Ramos (cell line): ENCODE results near the gene MADD.

ENCODE experiments used
- in situ Hi-C: fragments of 300-500 bp; cut with MboI; formaldehyde crosslinking; loops from one replicate; pipeline ENCODE4 v1.14.3; 2022; ENCODE audit warnings: low sequenced_read_pairs; ENCODE audit not compliant: unreplicated experiment

MADD gene

DNA sequence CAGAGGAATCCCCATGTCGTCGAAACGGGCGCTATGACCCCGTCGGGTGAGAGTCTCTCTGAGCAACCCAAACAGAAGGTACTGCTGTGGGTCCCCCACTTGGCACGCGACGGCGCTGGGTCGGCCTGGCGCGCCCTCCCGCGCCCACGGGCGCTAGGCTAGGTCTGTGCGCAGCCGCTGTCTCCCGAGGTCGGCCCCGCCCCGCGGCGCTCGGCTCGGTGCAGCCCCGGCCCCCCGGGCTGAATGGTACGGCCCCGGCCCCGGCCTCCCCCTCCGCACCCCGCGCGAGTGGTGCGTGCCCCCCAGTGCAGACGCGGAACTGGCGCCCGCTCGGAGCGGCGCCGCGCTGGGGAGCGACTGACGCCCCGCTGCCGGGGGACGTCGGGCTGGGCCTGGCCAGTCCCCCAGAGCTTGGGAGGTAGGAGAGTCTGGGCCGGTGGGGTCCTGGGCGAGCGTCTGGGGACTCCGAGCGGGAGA lies at the start of gene MADD:
MADD (plus strand) TSS at position 305 of the 477 bp plus-strand sequence.
- in situ Hi-C loops, result no loop called here

DNA sequence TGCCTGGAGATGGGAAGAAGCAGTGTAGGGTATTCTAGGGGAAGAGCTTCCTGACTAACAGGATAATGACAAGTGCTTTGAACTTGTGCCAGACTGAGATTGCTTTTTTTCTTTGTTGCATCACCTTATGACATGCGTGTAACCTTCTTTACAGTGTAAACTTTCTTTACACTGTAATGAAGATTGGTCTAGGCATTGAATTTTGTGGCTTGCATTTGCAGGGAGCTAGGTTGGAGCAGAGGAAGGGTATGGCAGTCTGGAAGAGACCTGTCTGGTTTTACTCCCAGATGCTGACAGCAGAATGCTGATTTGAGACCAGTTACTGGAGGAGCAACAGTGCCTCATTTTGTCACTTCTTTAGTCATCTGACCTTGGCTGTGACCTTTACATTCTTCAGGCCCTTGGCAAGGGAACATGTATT lies 49.5 kb upstream of the MADD start:
- in situ Hi-C loops, result no loop called here

DNA sequence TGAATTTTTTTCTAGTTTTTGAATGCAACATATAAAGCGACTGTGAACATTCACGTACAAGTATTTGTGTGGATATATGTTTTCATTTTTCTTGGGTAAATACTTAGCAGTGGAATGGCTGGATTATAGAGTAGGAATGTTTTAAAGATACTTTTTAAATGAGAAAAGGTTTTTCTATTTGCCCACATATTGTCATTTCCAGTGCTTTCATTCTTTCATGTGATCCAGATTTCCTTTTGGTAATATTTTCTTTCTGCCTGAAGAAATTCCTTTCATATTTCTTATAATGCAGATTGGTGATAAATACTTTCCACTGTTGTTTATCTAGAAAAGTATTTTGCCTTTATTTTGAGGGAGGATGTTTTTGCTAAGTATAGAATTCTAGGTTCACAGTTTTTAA lies 47.2 kb upstream of the MADD start:
- in situ Hi-C loops, result no loop called here

DNA sequence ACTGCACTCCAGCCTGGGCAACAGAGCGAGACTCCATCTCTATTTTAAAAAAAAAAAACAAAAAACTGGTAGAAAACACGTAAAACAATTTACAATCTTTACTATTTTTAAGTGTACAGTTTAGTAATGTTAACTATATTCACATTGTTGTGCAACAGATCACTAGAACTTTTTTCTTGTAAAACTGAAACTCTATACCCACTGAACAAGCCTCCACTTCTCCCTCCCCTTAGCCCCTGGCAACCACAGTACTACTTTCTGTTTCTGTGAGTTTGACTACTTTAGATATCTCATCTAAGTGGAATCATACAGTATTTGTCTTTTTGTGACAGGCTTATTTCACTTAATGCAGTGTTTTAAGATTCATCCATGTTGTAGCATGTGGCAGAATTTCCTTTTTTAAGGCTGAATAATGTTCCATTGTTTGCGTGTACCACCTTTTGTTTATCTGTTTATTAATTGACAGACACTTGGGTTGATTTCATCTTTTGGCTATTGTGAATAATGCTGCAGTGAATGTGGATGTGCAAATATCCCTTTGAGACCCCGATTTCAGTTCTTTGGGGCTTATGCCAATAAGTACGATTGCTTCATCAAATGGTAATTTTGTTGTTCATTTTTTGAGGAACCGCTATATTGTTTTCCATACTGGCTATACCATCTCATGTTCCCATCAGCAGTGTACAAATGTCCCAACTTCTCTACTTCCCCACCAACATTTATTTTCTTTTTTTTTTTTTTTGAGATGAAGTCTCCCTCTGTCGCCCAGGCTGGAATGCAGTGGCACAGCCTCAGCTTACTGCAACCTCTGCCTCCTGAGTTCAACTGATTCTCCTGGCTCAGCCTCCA lies 44.2 kb upstream of the MADD start:
- in situ Hi-C loops, result no loop called here

DNA sequence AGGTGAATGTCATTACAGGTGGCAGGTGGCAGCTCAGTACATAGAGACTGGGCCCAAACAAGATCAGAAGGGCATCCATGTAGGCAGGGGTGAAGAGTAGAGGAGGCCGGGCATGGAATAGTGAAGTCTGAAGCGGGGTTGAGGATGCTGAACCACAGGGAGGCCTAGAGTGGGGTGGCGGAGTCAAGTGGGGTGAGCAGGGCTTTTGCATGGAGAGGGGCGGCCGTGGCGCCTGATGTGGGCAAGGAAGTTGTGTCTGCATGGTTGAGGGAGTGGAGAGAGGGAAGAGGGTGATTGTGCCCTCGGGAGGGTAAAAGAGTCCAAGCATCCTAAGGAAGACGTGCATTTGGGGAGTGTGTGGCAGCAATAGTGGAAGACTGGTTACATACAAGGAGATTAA lies 40.8 kb upstream of the MADD start:
- in situ Hi-C loops, result no loop called here

DNA sequence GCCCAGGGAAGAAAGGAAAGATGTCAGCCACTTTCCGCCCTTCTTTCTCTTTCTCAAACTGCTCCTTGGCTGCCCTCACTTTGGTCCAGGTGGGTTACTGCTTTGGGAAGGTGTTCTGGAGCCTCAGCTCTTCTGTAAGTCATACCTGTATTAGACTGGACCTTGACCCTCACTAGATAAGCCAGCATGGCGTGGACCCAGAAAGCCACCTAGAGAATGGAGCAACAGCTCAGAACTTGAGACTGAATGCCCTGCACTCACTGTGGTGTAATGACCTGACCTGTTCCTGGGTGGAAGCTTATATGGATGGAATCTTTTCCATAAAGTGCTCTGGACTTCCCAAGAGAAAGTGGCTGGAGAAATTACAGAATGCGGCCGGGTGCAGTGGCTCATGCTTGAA lies 36.9 kb upstream of the MADD start:
- in situ Hi-C loops, result no loop called here

DNA sequence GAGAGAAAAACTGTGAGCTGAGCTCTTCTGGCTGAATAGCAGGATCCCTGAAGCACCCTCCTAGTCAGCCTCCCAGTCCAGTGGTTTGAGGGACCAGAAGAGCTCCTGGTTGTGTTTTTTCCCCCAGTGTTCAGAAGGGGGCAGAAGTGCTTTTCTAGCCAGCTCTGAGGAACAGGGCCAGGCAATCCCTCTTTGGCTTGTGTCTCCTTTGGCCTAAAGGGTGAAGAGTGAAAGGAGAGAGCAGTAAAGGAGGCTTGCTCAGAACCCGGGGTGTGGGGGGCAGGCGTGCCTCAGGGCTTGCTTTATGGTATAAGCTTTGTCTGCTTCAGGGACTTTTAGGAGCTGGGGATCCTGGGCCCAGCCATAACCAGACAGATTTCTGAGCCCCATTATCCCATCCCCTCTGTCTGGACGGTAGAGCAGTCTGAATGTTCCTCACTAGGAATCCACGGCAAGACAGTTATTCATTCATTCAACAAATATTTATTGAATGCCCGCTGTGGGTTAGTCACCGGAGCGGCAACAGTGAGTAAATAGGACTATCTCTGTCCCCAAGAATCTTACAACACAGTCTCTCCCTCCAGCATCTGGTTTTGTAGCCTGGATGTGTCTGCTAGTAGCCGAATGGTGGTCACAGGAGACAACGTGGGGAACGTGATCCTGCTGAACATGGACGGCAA lies 35.8 kb upstream of the MADD start:
- in situ Hi-C loops, result no loop called here

DNA sequence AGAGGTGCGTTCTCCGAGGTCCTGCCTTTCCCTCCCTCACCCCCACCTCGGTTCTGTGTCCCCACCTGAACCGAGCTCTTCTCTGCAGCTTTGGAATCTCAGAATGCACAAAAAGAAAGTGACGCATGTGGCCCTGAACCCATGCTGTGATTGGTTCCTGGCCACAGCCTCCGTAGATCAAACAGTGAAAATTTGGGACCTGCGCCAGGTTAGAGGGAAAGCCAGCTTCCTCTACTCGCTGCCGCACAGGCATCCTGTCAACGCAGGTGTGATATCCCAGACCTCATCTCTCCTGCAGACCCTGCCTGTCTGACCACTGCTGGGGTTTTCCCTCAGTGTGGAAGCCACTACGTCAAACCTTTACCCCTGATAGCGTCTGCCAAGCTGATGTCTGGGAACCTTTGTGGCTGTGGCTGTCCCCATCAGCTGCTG lies 35.2 kb upstream of the MADD start:
- in situ Hi-C loops, result no loop called here

DNA sequence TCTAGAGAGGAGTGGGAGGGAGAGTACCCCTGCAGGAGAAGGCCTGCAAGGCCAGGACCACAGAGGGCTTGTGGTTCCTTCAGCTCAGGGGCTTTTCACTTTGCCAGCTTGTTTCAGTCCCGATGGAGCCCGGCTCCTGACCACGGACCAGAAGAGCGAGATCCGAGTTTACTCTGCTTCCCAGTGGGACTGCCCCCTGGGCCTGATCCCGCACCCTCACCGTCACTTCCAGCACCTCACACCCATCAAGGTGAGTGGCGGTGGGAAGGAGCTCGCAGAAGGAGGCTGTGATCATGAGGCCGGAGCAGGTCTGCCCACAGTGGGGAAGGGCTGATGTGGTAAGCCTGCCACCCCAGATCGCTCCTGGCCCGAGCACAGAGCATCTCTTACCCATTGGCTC lies 34.8 kb upstream of the MADD start:
- in situ Hi-C loops, result no loop called here

DNA sequence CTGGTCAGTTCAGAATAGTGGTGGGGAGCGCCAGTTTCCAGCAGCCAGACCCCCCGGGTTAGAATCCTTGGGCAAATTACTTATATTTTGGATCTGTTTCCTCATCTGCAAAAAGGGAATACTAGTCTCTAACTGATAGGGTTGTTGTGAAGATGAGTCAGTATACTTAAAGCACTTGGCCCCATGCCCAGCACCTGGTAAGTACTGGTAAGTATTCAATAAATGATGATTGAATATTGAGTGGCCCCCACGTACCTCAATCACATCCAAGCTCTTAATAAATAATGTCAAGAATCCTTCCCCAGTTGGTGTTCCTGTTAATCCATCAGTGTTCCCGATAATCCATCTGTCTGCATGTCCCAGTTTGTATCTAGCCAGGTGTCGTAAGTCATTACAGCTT lies 33.5 kb upstream of the MADD start:
- in situ Hi-C loops, result no loop called here

DNA sequence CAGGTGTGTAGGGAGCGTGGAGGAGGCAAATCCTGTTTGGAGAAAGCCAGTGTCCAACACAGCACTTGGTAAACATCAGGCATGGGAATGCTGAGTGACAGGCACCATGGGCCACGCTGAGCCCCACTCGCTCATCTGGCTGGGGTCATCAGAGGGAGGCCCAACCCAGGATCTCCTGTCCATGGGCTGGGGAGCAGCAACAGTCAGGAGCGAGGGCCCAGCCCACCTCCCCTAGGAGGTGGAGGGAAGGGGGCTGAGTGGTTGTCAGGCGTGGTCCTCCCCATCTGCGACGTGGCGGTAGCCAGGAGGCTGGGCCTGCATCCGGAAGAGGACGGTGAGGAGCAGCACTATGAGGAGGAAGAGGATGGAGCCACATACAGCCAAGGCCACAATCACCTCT lies 30.1 kb upstream of the MADD start:
- in situ Hi-C loops, result no loop called here

DNA sequence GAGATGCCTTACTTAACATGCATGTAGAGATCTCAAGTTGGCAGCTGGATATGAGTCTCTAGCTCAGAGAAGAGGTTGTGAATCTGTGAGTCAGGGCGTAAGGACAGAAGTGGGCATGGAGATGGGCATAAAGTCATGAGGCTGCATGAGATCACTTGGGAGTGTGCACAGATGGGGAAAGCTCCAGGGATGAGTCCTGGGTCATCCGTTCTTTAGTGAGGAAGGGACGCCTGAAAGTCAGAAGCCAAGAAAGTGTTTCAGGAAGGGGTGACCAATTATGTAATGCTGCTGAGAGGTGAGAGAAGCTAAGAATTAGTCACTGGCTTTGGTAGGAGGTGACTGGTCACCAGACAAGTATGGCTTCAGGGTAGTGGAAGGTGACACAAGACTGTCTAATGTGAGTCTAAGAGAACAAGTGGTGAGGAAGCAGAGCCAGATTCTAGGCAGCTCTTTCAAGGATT lies 28.1 kb upstream of the MADD start:
- in situ Hi-C loops, result no loop called here

DNA sequence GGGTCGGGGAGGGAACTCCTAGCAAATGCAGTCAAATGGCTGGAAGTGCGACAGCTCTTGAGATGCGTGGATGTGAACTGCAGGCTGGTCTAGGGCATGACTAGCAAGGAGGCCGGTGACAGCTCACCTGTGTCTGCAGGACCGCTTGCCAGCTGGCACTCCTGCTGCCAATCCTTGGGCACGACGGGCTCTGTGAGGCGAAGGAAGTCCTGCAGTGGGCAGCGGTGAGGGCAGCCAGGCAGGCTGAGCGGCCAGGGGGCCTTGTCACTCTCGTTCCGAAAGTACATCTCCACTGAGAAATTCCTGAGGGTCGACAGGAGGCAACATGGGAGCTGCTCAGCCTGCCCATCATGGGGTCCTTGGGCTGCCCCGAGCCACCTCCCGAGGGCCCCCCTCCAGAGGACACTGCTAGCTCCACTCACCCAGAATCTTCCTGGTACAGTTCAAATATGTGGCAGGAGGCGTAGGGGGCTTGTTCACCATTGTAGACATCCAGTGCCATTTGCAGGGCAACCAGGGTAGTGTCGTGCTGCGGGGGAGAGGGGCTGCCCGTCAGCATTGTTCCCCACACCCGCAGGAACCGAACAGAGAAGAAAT lies 27.2 kb upstream of the MADD start:
- in situ Hi-C loops, result no loop called here

DNA sequence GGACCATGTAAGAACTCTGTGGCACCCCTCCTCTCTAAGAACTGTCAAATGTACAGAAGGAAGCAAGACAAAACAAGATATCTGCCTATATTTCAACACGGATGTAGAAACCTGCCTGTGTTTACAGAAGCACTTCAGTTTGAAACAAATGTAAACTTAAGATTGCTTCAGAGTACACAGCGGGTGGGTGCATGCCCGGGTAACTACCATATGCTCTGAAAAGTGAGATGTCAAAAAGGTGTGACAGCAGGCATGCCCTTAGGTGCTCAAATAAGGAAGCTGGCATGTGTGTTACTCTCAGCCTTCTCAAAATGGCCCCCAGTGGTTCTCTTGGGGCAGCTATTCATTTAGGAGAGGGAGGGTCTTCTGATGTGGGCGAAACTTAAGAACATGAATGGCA lies 26.5 kb upstream of the MADD start:
- in situ Hi-C loops, result no loop called here

DNA sequence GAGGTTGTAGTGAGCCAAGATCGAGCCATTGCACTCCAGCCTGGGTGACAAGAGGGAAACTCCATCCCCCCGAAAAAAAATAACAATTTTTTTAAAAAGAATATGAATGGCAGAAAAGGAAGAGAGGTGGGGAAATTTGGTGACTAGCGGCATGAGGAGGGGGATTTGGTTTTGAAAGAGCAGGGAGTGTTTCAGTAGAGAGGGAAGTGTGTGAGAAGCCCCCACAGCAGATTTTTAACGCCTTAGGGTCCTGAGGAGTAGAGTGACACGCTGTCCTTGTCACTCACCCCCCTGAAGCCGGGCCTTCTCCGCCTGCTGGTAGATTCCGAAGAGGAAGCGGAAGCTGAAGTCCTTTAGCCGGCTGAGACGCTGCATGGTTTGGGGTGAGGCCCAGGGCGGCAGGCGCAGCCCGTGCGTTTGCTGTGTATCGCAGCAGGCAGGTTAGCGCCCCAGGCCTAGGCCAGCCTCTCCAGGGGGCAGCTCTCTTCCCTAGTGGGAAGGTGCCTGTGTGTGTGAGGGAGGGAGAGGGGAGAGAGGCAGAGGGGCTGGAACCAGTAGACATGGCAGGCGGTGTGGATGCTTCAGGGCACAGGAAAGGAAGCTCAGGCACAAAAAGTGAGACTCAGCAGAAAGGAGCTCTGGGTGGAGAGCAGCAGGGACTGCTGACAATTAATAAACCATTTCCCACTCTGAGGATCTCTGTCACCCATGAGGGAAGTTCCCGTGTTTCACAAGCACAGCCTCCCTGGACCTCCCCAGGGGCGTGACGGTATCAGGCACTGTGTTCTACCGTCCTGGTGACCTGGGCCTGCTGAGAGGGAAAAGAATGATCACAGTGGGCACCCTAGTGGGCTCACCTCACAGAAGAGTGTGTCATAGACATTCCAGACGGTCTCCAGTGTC lies 25.2 kb upstream of the MADD start:
- in situ Hi-C loops, result loop anchor here (5.0 kb wide), 1 partner anchor 67 kb away; the partner anchor contains the start of gene ARFGAP2

DNA sequence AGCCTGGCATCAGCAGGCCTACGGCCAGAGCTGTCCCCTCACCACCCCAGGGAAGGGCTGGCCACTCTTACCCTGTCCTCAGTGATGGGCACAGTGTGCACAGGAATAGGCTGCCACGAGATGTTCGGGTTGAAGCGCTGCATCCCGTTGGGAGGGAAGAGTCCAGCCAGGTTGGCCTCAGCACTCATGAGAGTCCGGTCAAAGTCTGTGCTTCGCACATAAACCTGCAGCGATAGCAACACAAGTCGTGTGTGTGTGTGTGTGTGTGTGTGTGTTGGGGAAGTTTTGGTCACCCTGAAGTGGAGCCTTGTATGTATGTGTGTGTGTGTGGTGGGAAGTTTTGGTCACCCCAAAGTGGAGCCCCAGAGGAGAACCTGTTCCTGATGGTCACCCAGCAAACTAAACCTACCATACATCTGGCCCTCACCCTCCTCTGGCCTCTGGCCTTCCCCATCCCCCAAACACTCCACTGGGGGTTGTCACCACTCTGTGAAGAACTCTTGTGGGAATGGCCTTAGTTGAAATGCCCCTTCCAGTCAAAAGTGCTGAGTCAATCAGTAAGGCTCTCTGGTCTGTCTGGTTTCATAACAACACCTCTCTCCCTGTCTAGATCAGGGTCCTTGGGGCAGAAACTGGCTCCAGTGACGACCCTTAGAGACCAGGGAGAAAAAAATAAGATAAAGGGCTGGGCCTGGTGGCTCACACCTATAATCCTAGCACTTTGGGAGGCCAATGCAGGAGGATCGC lies 24.1 kb upstream of the MADD start:
- in situ Hi-C loops, result loop anchor here (5.0 kb wide), 1 partner anchor 68 kb away; the partner anchor contains the start of gene ARFGAP2

DNA sequence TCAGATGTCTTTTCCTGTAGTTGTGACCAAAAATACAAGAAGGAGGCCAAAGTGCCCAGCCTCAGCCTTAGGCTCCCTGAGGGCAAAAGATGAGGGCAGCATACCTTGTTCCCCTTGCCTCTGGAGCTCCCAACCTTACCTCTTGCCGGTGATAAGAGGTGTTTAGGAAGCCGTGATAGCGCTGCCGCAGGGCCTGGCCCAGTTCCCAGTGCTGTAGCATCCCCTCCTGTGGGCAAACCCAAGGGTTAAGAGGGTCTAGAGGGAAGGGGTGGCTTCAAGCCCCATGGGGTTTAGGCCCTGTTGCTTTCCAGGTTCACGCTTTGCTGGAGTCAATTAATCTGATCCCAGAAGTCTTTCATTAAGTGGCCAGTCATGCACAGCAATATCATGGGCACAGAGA lies 22.4 kb upstream of the MADD start:
- in situ Hi-C loops, result loop anchor here (5.0 kb wide), 1 partner anchor 70 kb away; the partner anchor contains the start of gene ARFGAP2

DNA sequence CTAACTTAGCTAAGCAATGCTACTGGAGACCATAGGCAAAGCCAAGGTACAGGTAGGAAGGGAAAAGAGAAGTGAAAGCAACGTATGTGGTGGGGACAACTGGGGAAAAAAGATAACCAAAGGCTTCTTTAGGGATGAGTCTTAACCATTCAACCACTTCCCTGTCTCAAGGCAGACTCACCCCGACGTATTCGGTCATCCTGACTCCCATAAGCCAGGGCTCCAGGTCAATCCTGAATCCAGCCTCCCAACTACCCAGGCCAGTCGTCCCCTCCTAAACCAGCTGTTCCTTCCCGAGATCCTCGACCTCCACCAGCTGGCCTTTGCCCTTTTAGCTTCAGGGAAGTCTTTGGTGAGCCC lies 21.6 kb upstream of the MADD start:
- in situ Hi-C loops, result loop anchor here (5.0 kb wide), 1 partner anchor 71 kb away; the partner anchor contains the start of gene ARFGAP2
